GM18508 (cell line): ENCODE data around the gene PLEKHG5.
"Not testable (repeated sequence)": the region's sequence is repeated elsewhere in the genome, so short reads cannot be mapped to it uniquely, and the experiment has no call there.

ENCODE experiments used
- ATAC-seq: cut with Tn5 transposase; IDR thresholded peaks from one replicate; pipeline ENCODE4 v1.9.1; 2021; ENCODE audit warnings: moderate number of reproducible peaks; ENCODE audit not compliant: insufficient read depth, unreplicated experiment

The PLEKHG5 gene

GRCh38 chr1:6497215-6497866 lies 5.9 kb upstream of the PLEKHG5 start:
- ATAC-seq, result no peak

DNA sequence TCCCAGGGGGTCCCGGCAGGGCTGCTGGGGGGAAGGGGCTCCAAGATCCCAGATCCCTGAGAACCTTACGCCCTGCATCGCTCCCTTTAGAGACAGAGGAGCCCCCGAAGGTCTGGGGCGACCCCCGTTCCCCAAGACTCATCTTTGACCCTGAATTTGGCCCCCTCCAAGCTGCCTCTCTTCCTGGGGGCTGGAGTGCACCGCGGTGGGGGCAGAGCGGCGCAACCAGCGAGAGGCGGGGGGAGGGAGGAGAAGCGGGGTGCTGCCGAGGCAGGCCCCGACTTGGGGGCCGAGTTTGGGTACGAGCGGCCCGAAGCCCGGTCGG lies 5.4 kb upstream of the PLEKHG5 start:
- no peak for ATAC-seq

GRCh38 chr1:6496365-6496721 lies 4.9 kb upstream of the PLEKHG5 start:
- ATAC-seq, result no peak

DNA sequence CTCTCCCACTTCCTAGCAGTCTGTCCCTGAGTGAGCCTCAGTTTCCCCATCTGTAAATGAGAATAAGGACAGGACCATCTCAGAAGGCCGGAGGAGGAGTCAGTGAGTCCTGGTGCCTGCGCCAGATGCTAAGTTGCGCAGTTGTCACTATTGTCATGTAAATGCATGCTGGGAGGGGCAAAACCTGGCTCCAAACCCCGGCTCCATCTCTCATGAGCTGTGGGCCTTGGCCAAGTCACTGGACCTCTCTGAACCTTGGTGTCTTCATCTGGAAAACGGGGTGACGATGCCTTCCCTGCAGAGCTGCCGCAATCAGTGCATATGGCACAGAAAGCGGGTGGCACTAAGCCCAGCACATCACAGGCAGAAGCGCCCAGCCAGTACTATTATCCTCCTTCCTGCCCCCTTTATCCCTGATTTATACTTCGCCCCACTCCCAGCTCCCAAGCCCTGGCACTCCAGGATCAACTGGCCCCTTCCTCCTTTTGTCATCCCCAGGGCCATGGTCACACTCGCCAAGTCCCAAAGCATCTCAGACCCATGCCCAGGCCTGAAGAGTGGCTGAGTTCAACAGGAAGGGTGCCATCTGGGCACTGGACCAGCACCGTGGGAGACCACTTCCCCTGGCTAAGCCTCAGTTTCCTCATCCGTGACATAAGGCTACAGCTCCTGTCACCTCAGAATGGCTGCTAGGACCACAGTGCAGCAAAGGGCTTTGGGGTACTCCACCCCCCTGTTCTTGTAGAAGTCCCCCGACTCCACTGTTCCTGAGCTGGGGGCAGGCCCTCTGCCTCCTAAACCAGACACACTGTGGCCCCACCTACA lies 4.3 kb upstream of the PLEKHG5 start:
- no peak for ATAC-seq

DNA sequence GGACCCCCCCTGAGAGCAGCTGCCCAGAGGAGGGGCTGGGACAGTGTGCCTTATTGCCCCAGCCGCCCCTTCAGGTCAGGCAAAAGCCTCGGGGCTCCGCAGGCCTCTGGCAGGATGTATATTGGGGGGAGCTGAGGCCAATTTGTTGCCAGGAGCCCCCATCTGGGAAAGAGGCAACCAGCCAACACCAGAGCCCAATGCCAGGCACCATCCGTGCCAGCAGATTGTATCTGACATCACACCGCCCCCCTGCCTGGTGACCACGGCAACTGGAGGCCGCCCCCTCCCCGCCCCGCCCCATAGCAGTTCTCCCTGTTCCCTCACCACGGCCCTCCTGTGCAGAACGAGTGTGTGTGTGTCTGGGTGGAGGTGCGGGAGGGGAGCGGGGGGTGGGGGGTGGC lies 3.6 kb upstream of the PLEKHG5 start:
- no peak for ATAC-seq

DNA sequence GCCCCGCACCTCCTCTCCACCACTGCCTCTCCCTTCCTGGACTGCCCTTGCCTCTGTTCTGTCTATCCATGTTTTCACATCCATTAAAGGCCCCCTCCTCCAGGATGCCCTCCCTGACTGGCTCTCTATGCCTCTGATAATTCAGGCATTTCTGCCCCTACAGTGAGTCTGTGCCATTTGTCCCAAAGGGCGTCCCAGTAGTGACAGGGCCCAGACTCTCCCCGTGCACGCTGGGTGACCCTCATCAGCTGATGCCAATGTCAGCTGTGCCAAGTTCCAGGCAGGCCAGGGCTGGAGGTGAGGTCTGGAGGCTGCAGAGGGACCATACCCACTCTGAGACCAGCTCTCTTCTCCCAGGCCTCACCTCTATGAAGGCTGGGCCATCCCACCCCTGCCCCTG lies 3.2 kb upstream of the PLEKHG5 start:
- no peak for ATAC-seq

DNA sequence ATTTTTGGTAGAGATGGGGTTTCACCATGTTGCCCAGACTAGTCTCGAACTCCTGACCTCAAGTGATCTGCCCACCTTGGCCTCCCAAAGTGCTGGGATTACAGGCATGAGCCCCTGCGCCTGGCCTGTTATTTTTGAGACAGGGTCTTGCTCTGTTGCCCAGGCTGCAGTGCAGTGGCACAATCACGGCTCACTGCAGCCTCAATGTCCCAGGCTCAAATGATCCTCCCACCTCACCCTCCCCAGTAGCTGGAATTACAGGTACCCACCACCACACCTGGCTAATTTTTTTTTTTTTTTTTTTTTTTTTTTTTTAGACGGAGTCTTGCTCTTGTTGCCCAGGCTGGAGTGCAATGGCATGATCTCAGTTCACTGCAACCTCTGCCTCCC lies 2.4 kb upstream of the PLEKHG5 start:
- not testable (repeated sequence) for ATAC-seq

- no peak for ATAC-seq
Measured at GRCh38 chr1:6491966-6492365, 499 bp upstream of the PLEKHG5 start.

GRCh38 chr1:6491081-6491449 lies 402 bp downstream of the PLEKHG5 start:
- ATAC-seq, result no peak

DNA sequence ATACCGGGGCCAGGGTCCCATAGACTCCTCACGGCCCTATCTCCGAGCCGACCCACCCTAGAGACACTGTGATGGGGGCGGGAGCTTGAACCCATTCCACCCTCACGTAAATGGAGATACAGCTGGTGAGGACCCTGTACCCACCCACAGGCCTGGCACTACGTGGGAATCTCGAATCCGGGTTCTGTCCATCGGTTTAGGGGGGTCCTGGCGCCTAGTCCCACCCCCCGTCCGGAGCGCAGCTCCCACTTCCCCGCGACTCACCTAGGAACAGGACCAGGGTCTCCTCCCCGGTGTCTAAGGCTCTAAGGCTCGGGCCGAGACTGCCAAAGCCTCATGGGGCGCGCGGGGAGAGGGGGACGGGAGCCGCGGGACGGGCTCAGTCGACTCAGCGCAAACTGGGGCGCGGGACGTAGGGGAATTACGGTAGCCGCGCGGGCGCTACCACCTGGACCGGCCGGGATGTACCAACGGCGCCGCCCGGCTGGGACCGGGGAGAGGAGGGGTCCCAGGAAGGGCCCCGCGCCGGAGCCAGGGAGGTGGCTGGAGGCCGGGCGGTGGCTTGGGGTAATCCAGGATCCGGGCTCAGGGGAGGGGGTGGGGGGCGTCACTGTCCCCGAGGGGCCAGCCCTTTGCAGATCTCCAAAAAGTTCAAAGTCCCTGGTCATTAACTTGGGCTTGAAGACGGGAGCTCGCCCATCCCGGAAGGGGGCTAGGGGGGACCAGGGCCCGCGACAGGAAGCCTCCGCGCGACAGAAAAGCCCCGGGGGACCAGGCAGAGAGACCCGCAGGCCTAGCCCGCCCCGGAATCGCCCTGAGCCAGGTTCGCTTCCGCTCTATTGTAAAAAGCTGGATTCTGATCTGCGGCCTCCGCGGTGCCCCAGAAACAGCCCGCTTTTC lies 1.0 kb downstream of the PLEKHG5 start:
- ATAC-seq, result no peak

GRCh38 chr1:6489799-6490180 lies 1.7 kb downstream of the PLEKHG5 start:
- no peak for ATAC-seq

DNA sequence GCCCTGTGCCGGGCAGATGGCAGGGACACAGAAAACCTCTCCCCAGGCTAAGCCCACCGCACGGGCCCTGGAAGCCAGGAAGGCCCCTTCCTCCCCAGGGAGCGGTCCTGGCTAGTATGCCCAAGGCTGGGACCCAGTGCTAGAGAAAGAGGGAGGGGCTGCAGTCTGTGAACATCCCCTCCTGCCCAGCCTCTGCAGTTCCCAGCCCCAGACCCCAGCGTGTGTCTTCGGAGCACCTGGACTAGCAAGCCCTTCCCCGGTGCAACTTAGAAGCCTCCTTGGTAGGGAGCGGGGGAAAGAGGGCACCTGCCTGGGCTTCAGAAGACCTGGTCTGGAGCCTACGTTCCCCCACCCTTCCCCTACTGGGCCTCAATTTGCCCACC lies 2.1 kb downstream of the PLEKHG5 start:
- no peak for ATAC-seq

GRCh38 chr1:6488602-6489382 lies 2.7 kb downstream of the PLEKHG5 start:
- ATAC-seq, result no peak

- no peak for ATAC-seq
Measured at GRCh38 chr1:6487804-6488484, 3.5 kb downstream of the PLEKHG5 start.

DNA sequence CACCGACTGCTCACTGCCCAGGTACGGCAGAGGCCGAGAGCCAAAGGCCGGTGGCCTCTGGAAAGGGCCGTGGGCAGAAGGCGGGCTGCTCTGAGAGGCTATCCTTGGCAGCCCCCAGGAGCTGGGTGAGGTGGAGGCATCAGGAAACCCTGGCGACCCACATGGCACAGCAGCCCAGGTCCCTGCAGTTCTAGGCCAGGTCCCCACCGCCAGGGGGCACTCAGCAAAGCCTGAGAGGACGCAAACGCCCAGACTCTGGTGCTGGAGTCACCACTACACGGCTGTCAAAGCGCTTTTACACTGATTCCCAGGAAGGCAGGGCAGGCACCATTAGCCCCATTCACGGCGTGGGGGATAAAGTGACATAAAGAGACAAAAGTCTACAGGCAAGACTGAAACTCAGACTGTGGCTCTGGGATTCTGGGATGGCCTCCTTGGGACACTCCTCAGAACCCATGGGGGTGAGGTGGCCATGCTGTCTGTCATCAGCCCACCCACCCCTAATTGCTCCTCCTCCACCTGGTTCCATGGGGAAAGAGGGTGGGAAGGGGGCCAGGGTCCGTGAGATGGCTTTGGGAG lies 4.9 kb downstream of the PLEKHG5 start:
- no peak for ATAC-seq

DNA sequence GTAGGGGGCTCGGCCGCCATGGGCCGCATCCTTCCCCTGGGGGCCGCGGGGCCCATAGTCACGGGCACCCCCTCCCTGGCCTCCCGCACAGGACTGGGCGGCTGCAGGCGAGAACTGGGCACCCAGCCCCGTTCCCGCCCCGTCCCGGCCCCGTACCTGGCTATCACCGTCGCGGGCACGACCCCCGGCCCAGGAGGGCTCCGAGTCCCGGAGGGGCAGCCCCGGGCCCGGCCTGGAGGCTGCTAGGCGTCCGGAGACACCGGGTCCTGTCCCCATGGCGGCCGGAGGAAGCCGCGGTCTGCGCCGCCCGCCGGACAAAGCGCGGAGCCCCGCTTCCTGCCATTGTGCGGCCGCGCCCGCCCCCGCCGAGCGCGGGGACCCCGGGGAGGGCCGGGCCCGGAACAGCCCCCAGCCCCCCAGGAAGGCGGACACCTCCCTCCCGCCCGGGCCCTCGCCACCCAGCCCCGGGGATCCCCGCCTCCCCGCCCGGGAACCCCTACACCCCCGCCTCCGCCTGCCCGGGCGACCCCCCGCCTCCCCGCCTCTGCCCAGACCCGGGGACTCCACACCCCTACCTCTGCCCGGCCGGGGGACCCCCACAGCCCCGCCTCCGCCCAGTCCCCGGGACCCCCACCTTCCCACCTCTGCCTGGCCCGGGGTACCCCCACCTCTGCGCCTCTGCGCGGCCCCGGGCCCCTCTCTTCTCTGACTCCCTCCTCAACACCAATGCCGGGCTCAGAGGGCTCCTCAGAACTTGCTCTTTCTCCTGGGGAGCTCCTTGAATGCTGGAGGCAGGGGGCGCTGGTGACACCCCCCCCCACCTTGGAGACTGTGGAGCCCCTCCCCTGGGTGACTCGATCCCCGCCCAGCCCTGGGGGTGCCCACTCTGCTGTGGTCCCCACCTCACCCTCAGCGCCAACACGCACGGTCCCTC lies 6.0 kb downstream of the PLEKHG5 start:
- ATAC-seq, result no peak

GRCh38 chr1:6484826-6485167 lies 6.7 kb downstream of the PLEKHG5 start:
- ATAC-seq, result no peak

DNA sequence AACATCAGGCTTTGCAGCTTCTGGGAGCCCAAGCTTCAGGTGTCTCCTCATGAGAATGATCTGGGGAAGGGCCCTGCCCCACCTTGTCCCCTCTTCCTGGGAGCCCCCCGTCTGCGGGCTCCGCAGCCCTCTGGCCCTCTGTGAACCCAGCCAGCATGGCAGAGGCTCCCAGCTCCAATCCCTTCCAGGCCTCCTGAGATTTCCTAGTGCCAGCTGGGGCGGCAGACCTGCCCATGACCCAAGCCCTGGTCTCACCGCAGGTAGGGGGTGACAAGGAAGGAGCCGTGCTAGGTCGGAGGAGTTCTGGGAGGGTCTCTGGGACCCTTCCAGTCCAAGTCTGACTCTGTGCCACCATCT lies 7.7 kb downstream of the PLEKHG5 start:
- ATAC-seq, result no peak
